Limb (tissue), 2 donors: Measurements from ENCODE around the gene IL36G.

Experiments
- DNase-seq, 2 donors: peaks; one replicate each; pipeline ENCODE4 v3.0.0-alpha.2; 2016; ENCODE audit errors: extremely low spot score in 2 of 2

IL36G gene

DNA sequence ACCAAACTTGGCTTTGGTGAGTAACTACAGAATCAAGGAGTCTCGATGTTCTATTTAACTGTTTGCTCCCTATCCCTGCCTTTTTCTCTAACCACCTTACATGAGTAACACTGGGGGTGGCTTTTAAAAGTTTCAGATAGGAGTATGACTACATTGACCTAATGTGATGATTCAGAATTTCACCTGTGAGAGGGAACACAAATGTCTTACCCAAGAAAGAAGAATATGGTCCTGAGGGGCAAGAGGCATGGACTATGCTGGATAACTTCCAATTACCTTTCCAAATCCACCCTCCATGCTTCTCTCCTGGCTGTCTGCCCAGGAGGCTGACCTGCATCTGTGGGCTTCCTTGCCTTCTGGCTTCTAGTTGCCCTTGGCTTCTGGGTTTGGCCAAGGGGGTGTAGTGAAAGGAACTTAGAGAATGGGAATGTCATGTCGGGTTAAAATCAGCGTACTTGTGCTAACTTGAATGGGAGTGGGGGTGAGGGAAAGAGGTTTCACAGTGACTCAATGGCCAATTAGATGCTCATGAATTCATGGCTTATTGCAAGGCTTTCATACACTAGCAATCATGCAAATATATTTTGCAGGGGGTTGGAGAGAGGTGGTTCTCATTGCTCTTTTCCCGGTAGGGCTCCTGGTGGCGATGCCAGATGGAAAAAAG lies 5.3 kb upstream of the IL36G start:
- DNase-seq: no peak

DNA sequence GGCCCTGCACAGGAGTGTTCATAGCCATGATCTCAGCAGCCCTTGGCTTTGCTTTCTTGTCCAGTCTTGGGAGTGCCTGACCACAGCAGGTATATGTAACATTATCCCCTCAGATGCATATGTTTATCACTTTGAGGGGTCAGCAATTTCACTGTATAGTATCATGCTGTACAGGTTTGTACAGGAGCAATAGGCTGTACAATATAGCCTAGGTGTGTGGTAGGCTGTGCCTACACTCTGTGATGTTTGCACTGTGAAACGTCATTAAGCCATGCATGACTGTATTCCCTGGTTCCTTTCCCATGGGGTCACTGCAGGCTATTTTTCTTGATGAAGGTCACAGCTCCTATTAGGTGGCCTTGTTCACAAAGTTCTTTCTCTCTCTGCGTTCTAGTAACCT lies 4.7 kb upstream of the IL36G start:
- DNase-seq: no peak

DNA sequence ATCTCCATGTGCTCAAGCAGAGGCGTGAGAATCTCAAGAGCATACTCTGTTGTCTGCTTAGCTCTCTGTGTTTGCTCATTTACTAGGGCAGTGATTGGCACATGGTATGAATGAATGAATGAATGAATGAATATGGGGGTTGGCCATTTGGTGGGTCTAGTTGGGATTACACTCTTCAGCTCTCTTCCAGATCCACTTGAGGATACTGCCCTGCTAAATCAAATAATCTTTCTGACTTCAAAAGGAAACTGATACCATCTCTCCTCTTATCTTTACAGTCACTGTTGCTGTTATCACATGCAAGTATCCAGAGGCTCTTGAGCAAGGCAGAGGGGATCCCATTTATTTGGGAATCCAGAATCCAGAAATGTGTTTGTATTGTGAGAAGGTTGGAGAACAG lies 1.9 kb downstream of the IL36G start:
- DNase-seq: no peak

DNA sequence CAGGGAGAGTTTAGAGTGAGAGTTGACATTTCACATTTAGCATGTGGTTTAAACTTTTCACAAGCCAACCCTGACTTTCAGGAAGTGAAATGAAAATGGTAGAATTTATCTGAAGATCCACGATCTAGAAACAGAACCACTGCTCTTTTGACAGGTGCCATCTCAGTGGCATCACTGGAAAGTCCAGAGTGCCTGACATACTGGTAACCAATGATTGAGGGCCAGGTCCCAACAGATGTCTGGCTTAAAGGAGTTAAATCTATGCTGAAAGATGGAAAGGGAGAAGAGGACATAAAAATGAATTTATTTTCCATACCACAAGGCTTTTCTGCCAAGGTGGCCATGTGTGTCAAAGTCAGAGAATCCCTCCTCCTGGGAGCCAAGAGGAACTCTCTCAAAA lies 2.7 kb downstream of the IL36G start:
- no peak for DNase-seq

DNA sequence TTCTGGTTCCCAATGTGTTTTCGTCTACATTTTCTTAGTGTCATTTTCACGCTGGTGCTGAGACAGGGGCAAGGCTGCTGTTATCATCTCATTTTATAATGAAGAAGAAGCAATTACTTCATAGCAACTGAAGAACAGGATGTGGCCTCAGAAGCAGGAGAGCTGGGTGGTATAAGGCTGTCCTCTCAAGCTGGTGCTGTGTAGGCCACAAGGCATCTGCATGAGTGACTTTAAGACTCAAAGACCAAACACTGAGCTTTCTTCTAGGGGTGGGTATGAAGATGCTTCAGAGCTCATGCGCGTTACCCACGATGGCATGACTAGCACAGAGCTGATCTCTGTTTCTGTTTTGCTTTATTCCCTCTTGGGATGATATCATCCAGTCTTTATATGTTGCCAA lies 7.3 kb downstream of the IL36G start:
- no peak for DNase-seq

DNA sequence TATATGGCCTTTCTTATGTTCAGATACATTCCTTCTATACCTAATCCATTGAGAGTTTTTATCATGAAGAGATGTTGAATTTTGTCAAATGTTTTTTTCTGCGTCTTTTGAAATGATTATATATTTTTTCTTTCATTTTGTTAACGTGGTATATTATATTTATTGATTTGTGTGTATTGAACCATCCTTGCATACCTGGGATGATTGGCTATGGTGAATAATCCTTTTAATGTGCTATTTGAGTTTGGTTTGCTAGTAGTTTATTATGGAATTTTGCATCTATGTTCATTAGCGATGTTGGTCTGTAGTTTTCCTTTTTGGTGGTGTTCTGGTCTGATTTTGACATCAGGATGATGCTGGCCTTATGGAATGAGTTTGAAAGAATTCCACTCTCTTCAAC lies 11.8 kb downstream of the IL36G start:
- DNase-seq: no peak

DNA sequence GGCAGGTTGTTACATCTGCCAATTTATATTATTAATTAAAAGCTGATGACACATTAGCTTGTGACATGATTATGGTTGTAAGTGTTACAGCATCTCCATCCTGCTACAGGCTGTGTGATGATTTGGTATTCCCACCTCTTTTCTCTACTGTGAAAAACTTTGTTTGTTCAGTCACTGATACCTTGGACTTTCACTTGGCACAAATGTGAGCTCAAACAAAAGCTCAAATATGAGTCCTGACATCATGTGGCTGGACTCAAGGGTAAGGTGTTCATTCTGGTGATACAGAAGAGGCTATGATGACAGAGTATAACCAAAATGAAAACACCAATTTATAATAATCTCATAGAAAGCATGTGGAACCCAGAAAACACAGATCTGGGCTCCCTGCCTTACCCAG lies 16.0 kb downstream of the IL36G start:
- DNase-seq: no peak

DNA sequence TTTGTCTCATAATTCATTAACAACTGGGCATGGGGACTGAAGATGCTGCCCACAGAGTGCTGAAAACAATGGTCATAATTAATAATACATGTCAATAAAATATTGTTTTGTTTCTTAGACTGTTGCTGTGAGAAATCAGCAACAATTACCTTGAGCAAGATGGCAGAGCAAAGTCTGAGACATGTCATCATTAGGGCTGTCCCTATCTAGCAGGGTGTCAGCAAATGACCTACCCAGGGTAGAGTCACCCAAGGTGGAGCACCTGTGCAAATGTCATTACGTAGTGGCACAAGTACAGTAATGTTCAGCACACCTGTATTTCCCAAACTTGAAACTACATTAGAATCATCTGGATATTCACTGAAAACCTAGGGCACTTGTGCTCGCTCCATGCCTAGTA lies 16.8 kb downstream of the IL36G start:
- DNase-seq: no peak

DNA sequence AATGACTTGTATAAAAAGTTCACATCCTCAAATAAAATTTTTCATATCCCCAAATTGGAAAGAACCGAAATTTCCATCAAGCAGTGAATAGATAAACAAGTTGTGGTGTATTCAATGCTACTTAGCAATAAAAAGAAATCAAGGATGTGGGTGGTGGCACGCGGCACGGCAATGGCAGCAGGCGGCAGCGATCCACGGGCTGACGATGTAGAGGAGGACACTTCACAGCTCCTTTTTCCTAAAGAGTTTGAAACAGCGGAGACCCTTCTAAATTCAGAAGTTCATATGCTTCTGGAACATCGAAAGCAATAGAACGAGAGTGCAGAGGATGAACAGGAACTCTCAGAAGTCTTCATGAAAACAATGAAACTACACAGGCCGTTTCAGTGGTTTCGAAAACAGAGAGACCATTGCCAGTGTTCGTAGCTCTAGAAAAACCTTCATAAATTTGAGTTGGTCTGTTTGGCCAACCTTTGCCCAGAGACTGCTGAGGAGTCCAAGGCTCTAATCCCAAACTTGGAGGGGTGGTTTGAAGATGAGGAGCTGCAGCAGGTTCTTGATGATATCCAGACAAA lies 17.6 kb downstream of the IL36G start:
- no peak for DNase-seq

DNA sequence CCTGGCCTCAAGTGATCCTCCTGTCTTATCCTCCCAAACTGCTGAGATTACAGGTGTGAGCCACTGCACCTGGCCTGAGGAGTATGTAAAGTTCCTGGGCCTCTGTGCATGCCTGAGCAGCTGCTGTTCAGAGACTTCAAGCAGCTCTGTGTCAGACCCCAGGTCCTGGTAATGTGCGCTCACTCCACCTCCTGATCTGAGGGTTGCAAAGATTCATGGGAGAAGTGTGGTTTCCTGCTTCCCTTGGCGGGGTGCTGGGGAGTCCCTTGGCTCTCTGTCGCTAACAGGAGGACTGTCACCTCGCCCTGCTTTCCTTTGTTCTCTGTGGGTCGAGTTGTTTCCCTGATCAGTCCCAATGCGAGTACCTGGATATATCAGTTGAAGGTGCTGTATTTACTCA lies 18.8 kb downstream of the IL36G start:
- no peak for DNase-seq

DNA sequence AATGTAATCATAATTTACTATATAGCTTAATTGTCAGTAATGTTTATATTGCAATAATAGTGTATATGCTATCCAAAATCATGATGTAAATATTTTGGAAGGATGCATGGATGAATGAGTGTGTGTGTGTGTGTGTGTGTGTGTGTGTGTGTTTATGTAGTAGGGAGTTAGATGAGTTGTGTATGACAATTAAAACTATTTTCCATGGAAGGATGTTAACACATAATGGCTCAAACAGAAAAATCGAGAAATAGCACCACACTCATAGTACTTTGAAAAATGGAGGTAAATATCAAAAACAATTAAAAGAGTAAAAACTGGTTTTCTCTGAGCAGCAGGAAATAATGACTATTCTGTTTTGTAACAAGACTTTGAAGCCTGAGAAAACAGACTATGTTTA lies 19.3 kb downstream of the IL36G start:
- no peak for DNase-seq

DNA sequence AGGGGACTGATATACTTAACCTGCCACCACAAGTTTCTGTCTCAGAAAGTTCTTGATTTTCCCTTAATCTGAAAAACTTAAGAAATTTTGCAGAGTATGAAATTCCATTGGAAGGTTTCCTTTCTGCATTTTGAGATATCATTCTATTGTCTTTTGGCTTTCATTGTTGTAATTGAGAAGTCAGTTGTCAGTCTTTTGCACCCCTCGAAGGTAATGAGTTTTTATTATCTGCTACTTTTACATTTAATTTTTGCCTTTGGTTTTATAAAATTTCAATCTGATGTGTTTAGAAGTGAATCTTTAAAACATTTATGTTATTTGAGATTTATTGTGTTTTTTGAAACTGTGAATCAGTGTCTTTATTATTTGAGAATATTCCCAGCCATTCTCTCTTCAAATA lies 22.6 kb downstream of the IL36G start:
- no peak for DNase-seq

DNA sequence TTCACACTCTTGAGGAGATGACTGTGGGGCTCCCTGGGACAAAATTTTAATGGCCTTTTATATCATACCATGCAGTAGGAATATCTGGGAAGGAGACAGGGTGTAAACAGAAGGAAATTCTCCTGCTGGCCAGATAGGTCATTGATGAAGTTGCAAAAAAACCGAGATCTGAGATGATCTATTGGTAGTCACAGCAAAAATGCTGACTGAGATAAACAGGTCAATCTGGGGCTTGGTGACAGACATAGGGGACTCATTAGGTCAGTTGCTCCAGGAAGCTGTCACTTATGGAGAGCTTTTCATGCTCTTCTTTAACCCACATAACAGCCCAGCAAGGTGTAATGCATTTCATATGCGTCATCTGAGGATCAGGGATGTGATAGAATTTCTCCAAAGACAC lies 24.9 kb downstream of the IL36G start:
- DNase-seq: no peak

DNA sequence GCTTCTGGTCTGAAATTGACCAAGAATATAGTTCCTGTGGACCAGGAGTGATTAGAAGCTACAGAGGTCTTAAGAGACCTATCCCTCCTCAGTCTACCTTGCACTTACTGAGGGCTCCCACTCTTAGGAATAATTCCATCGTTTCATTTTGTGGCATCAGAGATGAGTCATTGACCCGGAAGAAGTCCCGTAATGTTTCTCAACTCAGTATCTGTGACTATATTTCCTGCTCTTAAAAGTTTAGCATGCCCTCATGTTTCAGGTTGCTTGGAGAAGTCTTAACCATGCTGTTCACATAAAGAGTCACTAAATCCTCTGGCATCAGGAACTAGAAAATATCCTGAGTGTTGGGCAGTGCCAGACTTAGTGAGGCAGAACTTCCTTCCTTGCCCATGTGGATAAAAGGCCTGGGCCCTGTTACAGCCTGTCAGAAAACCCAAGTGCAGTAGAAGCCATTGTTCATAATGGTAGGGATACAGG lies 27.3 kb downstream of the IL36G start, which contains the start of gene IL36A:
TSS of gene IL36A (plus strand) at position 430 of the 480 bp plus-strand sequence. CDS start 413 bp downstream, outside the sequence.
- DNase-seq: no peak

DNA sequence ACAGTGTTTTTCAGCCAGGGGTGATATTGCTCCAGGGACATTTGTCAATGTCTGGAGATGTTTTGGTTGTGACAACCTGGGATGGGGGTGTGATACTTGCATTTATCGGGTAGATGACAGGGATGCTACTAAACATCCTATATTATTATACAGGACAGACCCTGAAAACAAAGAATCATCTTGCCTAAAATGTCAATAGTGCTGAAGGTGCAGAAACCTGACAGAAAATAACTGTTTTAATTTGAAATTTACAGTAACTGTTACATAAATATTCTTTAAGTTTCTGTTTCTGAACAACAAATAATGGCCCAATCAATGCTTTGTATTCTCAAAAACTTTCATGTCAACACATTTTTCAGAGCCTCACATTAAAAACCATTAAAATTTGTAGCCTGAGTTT lies 29.4 kb downstream of the IL36G start:
- no peak for DNase-seq

DNA sequence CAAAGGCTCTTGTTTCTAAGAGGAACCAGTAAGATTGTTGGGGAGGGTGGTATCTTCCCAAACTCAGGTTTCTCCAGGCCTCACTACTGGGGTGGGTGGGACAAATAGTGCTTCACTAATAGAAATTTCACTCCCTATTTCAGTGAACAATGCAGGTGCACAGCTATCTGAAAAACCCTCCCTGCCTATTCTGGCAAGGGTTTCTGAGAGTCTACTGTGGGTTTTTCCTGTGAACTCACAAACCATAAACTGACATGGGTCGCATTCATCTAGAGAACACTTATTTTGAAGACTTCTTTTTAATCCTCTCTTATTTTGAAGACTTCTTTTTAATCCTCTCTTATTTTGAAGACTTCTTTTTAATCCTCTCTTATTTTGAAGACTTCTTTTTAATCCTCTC lies 31.8 kb downstream of the IL36G start:
- DNase-seq: no peak

DNA sequence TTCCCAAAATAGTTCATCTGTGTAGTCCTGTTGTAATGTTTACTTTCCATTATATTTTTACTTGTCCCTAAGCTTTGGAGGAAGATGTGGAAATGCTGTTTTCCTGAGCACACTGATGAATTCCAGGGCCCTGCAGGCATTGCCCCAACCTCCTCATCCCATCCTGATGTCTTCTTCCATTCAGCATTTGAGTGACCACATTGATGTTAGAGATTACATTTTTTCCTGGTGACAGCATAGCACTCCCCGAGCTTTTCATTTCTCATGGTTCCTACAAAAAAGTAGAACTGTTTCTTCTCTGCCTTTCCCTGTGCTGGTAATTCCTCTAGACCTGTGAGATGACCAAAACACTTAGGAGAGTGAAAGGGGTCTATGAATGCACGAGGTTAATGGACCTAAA lies 32.3 kb downstream of the IL36G start:
- no peak for DNase-seq

DNA sequence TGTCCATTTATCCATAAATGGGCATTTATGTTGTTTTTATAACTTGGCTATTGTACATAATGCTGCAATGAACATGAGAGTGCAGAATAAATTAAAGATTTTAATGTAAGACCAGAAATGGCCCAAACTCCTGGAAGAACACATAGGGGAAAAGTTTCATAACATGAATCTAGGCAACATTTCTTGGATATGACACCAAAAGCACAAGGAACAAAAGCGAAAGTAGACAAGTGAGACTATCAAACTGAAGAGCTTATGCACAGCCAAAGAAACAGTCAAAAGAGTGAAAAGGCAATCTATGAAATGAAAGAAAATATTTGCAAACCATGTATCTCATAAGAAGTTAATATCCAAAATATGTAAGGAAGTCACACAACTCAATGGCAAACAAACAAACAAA lies 33.3 kb downstream of the IL36G start:
- no peak for DNase-seq

DNA sequence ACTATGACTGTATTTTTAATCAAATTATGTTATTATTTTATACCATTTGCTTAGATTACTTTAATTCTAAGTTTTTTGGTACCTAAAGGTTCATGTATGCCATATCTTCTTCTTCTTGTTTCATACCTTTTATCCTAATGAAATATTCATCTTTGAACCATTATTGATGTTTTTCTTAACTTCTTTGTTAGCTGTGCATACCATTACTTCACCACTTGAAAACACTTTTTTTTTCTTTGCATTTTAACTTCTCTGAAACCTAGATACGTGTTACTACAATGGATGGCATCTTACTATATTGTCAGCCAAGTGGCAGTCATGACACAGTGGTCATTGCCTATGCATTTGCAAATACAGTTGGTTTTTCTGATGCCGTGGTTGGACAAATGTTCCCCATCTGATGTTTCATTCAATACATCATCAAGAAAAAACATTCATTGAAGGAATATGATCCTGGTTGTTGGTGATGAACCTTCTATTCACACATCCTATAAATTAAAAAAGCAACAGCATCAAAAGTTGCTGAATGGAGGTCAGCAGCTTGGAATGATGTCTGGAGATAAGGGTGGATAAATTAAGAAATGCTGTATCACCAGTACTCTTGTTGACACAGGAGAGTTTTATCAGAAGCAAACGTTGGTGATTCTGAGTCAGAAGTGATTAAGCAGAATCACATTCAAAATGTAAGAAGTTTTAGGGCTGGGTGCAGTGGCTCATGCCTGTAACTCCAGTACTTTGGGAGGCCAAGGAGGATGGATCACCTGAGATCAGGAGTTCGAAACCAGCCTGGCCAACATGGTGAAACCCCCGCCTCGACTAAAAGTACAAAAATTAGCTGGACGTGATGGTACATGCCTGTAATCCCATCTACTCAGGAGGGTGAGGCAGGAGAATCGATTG lies 34.9 kb downstream of the IL36G start:
- DNase-seq: no peak

DNA sequence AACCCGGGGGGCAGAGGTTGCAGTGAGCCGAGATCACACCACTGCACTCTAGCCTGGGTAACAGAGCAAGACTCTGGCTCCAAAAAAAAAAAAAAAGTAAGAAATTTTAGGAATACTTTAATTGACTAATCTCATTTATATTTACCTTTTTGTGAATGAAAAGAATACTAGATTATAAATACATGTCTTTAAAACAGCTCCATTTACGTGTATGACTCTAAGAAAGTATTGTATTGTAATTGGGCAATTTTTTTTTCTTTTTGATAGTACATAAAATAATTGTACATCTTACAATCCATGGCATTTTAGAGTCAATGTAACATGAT lies 35.5 kb downstream of the IL36G start:
- DNase-seq: no peak

DNA sequence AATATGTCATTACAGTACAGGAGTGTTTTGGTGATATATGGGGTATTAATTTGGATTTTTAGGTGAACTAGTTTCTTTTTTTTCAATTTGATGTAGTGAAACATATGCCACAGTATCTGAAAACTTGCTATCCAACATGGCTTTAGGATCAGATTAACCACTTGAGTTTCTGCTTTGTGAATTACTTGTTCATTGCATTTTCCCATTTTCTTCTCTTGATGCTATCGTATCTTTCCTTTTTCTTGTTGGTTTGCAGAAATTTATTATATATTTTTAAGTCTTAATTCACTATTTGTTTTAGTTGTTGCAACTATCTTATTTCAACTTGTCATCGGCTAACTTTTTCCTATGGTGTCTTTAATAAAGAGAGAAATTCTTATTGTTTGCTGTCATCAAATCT lies 36.3 kb downstream of the IL36G start:
- no peak for DNase-seq

DNA sequence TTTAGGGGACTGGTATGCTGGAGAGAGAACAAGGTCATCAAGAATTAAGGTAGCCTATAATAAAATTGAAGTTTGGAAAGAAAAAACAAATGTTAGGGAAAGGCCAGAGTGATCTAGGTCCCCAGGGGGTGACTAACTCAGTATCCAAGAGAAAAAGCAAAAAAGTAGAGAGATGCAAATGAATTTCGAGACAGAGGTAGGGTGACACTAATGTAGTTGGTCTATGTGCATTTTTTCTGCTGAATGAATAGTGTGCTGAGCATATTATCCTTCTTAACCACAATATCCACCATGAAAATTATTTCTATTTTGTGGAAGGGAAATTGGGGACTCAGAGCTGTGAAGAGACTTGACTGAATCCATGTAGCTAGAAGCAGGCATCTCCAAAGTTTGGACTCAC lies 37.2 kb downstream of the IL36G start:
- DNase-seq: no peak

DNA sequence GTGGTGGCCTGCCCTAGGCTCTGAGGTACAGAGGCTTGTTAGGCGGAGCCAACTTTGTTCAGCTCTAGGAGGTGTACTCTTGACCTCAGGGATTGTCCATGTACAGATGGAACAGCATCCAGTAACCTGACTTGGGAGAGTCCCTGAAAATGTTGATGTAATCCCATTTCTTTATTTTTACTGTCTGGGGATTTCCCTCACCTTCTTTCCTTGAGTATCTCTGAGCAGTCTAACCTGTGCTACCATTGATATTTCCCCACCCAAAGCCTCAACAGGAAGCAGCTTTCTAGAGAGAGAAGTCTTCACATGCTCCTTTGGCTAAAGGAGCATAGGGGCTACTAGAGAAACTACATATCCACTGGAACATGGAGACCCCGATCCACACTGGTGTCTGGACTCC lies 37.8 kb downstream of the IL36G start:
- DNase-seq: no peak
